ENCODE data around the gene CORO2A. TPM values are rescaled to one million over a fixed set of nuclear protein-coding genes. Genes with fewer than 3 reads are reported as not detected.

CORO2A gene
- total and polyA plus RNA-seq, 2 of the 13 experiments (the other 11 are each of a cell fraction or from before 2014, with no cell fraction given), result 14.4 to 15.3 TPM

GRCh38 chr9:98118640-98119601 is 73.5 kb downstream of the CORO2A start, which contains the start of gene TRIM14 (continued):
- TF ChIP-seq, protein P1, sequence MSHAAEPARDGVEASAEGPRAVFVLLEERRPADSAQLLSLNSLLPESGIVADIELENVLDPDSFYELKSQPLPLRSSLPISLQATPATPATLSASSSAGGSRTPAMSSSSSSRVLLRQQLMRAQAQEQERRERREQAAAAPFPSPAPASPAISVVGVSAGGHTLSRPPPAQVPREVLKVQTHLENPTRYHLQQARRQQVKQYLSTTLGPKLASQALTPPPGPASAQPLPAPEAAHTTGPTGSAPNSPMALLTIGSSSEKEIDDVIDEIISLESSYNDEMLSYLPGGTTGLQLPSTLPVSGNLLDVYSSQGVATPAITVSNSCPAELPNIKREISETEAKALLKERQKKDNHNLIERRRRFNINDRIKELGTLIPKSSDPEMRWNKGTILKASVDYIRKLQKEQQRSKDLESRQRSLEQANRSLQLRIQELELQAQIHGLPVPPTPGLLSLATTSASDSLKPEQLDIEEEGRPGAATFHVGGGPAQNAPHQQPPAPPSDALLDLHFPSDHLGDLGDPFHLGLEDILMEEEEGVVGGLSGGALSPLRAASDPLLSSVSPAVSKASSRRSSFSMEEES (CRISPR knock-in tag; IDR thresholded peaks at IDR 0.05), result 0 out of 2 replicates have a peak, but pooled peaks have one; percentile 7
- TF ChIP-seq HNRNPK (IDR thresholded peaks at IDR 0.05; ENCODE audit: low read depth, low read length, poor library complexity, severe bottlenecking) (peak; percentile 61), ELF1 (CRISPR knock-in tag; IDR thresholded peaks at IDR 0.05) (peak; percentile 33; the same call in 1 of the 2 replicates), BRD4 (CRISPR knock-in tag; IDR thresholded peaks at IDR 0.05) (peak; percentile 77; the same call in 1 of the 2 replicates), ZNF562 (CRISPR knock-in tag; IDR thresholded peaks at IDR 0.05; ENCODE audit: borderline replicate concordance) (no peak), KDM6A (CRISPR knock-in tag; IDR thresholded peaks at IDR 0.05; ENCODE audit: low read depth) (no peak), PAX8 (CRISPR knock-in tag; IDR thresholded peaks at IDR 0.05; ENCODE audit: borderline replicate concordance) (no peak; the same call in 1 of the 2 replicates), FIP1L1 (IDR thresholded peaks at IDR 0.05; ENCODE audit: borderline replicate concordance, insufficient read depth, low read depth, low read length) (no peak), BCL6 (CRISPR knock-in tag; IDR thresholded peaks at IDR 0.05) (no peak), ZGPAT (CRISPR knock-in tag; IDR thresholded peaks at IDR 0.05) (peak; percentile 78), ZNF235 (CRISPR knock-in tag; IDR thresholded peaks at IDR 0.05; ENCODE audit: borderline replicate concordance) (peak; percentile 73; the same call in 1 of the 2 replicates), AGO2 (optimal IDR thresholded peaks at IDR 0.05; ENCODE audit: low read depth, low read length) (peak; percentile 66), SRY (CRISPR knock-in tag; IDR thresholded peaks at IDR 0.05) (peak; percentile 94)
- TF ChIP-seq, protein P2, sequence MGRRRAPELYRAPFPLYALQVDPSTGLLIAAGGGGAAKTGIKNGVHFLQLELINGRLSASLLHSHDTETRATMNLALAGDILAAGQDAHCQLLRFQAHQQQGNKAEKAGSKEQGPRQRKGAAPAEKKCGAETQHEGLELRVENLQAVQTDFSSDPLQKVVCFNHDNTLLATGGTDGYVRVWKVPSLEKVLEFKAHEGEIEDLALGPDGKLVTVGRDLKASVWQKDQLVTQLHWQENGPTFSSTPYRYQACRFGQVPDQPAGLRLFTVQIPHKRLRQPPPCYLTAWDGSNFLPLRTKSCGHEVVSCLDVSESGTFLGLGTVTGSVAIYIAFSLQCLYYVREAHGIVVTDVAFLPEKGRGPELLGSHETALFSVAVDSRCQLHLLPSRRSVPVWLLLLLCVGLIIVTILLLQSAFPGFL (CRISPR knock-in tag; IDR thresholded peaks at IDR 0.05), result no peak
- TF ChIP-seq, protein P3, sequence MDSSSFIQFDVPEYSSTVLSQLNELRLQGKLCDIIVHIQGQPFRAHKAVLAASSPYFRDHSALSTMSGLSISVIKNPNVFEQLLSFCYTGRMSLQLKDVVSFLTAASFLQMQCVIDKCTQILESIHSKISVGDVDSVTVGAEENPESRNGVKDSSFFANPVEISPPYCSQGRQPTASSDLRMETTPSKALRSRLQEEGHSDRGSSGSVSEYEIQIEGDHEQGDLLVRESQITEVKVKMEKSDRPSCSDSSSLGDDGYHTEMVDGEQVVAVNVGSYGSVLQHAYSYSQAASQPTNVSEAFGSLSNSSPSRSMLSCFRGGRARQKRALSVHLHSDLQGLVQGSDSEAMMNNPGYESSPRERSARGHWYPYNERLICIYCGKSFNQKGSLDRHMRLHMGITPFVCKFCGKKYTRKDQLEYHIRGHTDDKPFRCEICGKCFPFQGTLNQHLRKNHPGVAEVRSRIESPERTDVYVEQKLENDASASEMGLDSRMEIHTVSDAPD (CRISPR knock-in tag; IDR thresholded peaks at IDR 0.05), result peak; percentile 59
- TF ChIP-seq, protein P4, sequence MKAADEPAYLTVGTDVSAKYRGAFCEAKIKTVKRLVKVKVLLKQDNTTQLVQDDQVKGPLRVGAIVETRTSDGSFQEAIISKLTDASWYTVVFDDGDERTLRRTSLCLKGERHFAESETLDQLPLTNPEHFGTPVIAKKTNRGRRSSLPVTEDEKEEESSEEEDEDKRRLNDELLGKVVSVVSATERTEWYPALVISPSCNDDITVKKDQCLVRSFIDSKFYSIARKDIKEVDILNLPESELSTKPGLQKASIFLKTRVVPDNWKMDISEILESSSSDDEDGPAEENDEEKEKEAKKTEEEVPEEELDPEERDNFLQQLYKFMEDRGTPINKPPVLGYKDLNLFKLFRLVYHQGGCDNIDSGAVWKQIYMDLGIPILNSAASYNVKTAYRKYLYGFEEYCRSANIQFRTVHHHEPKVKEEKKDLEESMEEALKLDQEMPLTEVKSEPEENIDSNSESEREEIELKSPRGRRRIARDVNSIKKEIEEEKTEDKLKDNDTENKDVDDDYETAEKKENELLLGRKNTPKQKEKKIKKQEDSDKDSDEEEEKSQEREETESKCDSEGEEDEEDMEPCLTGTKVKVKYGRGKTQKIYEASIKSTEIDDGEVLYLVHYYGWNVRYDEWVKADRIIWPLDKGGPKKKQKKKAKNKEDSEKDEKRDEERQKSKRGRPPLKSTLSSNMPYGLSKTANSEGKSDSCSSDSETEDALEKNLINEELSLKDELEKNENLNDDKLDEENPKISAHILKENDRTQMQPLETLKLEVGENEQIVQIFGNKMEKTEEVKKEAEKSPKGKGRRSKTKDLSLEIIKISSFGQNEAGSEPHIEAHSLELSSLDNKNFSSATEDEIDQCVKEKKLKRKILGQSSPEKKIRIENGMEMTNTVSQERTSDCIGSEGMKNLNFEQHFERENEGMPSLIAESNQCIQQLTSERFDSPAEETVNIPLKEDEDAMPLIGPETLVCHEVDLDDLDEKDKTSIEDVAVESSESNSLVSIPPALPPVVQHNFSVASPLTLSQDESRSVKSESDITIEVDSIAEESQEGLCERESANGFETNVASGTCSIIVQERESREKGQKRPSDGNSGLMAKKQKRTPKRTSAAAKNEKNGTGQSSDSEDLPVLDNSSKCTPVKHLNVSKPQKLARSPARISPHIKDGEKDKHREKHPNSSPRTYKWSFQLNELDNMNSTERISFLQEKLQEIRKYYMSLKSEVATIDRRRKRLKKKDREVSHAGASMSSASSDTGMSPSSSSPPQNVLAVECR (CRISPR knock-in tag; IDR thresholded peaks at IDR 0.05; ENCODE audit: borderline replicate concordance), result peak; percentile 90

Measured in HepG2 (cell line).